ENCODE results near the gene ZNF25. TPM values are rescaled to one million over a fixed set of nuclear protein-coding genes. Genes with fewer than 3 reads are reported as not detected.
"Not testable (repeated sequence)": the region's sequence is repeated elsewhere in the genome, so short reads cannot be mapped to it uniquely, and the experiment has no call there.

ZNF25 gene
- 10 to 100 TPM; 10.3 to 20.4 (median 13.3) TPM for polyA plus RNA-seq (ENCODE audit: insufficient read length in 10 of 10)
- long read RNA-seq, donor 1, full-length matches to known transcripts = 2 of 2 reads
- long read RNA-seq, donor 1, partial matches to known transcripts = 0 of 2 reads
- long read RNA-seq, donor 1, other reads (novel, unspliced or antisense) = 0 of 2 reads
- long read RNA-seq, donor 2 = 0 reads
- long read RNA-seq, donor 3 = 0 reads
- long read RNA-seq, donor 4 = 0 reads
- long read RNA-seq, donor 5, full-length matches to known transcripts = 2 of 2 reads
- long read RNA-seq, donor 5, partial matches to known transcripts = 0 of 2 reads
- long read RNA-seq, donor 5, other reads (novel, unspliced or antisense) = 0 of 2 reads
- long read RNA-seq, donor 6, full-length matches to known transcripts = 3 of 3 reads
- long read RNA-seq, donor 6, partial matches to known transcripts = 0 of 3 reads
- long read RNA-seq, donor 6, other reads (novel, unspliced or antisense) = 0 of 3 reads
- long read RNA-seq, donor 7 = 0 reads
- long read RNA-seq, donor 8, full-length matches to known transcripts = 2 of 2 reads
- long read RNA-seq, donor 8, partial matches to known transcripts = 0 of 2 reads
- long read RNA-seq, donor 8, other reads (novel, unspliced or antisense) = 0 of 2 reads
- long read RNA-seq, donor 9, full-length matches to known transcripts = 1 of 1 reads
- long read RNA-seq, donor 9, partial matches to known transcripts = 0 of 1 reads
- long read RNA-seq, donor 9, other reads (novel, unspliced or antisense) = 0 of 1 reads

DNA sequence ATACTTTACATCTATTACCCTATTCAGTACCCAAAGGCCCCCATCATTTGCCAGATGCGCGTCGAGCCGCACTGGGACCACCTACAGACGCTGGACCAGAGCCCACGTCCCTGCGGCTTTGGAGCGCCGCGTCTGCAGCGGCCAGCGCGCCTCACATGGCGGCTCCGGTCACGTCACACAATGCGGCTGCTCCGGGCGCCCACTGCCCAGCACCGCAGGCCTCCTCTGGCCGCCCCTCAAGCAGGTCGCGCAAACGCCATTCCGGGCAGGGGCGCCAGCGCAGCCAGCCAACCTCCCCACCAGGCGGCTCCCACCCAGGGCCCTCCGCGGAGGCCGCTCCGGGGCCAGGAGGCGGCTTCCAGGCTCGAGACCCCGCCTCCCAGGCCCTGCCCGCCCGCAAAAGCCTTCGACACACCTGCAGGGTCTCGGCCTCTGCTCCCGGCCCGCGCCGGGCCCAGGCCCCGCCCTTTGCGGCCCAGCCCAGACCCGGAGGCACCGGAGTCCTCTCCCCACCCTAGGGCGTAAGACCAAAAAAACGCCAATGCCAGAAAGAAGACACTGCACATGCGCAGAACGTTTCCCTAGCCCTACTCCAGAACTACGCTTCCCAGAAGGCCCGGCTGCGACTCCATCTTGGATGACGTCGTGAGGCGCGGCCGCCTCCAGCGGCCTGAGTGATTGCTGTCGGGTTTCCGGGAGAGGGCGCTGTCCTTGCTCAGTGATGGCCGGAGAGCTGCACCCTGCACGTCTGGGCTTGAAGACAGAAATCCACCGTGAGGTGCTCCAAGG is at the start of gene ZNF25:
TSS of gene ZNF25 (minus strand) at position 557 of the 789 bp plus-strand sequence. CDS start 4,925 bp downstream, outside the sequence.
- peak; percentile 99 for DNase-seq

DNA sequence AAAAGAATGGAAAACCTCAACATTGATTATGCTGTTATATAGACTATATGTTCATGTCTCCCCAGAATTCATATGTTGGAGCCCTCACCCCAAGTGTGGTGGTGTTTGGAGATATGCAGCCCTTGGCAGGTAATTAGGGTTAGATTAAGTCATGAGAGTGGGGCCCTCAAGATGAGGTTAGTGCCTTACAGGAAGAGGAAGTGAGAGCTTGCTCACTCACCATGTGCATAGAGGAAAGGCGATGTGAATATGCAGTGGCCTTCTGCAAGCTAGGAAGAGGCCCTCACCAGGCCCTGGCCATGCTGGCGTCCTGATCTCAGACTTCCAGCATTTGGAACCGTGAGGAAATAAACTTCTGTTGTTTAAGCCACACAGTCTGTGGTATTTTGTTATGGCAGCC is 48.8 kb upstream of the ZNF25 start:
- DNase-seq = no peak

DNA sequence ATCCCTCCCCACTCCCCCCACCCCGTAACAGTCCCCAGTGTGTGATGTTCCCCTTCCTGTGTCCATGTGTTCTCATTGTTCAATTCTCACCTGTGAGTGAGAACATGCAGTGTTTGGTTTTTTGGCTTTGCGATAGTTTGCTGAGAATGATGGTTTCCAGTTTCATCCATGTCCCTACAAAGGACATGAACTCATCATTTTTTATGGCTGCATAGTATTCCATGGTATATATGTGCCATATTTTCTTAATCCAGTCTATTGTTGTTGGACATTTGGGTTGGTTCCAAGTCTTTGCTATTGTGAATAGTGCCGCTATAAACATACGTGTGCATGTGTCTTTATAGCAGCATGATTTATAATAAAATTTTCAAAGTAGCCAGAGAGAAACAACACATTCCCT is 42.7 kb upstream of the ZNF25 start:
- DNase-seq = not testable (repeated sequence)

DNA sequence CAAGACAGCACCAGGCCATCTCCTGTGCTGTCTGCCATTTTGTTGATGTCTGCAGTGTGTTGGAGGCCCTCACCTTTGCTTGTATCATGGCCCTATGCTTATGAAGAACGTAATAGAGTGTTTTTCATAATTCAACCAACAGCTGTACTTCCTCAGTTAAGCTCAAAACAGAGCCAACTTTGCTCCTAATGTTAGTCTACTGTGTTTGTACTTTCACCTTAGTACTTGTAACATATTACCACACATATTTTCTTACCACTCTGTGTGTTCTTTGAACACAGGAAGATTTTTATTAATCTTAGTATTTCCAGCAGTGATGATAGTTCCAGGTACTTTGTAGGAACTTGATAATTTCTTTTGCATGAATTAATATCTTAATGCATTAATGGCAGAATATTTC is 39.9 kb upstream of the ZNF25 start:
- no peak for DNase-seq

DNA sequence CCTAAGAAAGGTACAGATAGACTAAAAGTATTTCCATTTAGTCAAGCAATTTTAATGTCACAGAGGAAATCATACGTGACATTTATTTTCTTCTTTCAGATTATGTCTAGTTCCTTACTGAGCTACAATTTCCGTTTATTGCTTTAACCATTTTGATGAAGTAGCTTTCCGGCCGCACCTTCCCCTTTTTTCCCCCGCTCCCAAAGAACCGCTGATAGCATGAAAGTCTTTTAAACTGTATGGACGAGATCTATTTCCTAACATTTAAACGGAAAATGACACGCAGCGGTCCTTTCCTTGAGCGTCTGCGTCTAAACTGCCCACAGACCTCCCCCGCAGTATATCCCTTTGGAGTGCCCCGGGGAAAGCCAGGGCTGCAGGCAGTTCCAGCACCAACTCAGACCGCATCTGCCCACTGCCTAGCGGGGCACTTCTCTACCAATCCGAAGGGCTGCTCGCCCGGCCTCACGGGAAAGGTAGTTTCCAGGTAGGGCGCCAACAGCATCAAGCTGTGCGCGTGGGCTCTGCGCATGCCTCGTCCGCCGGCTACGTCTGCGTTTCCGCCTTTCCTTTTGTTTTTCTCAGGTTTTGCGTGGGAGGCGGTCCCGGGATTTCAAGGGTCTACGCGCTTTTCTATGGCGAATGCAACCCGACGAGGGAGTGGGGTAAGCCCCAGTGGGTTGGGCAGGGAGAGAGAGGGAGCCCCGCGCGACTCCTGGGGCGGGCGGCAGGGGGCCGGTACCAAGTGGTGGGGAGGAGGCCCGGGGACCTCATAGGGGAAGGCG is 33.9 kb upstream of the ZNF25 start, which contains the start of gene ZNF33A:
TSS of gene ZNF33A (plus strand) at position 557 of the 785 bp plus-strand sequence. CDS start 1,667 bp downstream, outside the sequence.
- peak; percentile 87 to 96 (median 91) for DNase-seq

DNA sequence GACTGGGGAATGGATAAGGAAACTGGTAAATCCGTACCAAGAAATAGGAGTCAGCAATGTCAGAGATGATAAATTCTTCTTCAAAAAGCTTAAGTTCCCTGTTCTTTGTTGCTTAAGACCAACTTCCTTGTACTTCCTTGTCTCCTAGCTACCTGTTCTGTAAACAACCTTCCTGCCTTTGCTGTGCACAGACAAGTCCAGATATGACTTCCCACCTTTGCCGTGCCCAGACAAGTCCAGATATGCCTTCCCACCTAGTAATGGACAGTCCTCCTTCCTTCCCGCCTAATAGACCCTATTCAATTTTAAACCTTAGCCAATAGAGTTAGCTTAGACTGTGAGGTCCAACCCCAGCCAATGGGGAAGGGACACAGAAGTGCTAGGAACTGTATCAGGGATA is 31.5 kb upstream of the ZNF25 start:
- no peak for DNase-seq

DNA sequence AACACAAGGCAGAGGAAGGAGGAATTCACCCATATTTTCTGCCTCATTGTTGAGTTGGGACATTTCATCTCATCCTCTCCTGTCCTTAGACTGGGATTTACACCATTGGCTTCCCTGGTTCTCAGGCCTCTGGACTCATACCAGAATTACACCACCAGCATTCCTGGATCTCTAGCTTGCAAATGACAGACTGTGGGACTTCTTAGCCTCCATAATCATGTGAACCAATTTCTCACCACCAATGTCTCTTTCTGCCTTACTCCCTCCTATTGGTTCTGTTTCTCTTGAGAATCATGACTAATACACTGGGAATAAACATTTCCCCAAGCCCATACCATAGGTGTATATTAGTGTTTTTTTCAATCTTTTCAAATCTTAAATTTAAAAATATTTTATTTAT is 31.1 kb upstream of the ZNF25 start:
- DNase-seq = no peak

DNA sequence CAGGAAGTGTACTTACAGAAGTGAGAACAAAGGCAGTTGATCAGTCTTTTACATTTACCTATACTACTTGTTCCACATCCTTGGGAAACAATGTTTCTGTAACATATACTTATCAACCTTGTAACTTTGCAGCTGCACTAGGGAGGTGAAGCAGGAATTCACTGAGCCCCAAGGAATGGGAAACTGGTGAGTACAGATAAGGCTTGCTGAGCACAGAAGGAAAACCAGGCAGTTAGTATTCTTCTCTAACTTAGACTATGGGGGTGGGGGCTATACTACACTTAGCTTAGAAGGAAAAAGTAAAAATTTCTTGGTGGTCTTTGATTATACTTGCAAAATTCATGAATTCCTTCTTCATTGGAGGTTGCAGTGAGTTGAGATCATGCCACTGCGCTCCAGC is 27.1 kb upstream of the ZNF25 start:
- no peak for DNase-seq

DNA sequence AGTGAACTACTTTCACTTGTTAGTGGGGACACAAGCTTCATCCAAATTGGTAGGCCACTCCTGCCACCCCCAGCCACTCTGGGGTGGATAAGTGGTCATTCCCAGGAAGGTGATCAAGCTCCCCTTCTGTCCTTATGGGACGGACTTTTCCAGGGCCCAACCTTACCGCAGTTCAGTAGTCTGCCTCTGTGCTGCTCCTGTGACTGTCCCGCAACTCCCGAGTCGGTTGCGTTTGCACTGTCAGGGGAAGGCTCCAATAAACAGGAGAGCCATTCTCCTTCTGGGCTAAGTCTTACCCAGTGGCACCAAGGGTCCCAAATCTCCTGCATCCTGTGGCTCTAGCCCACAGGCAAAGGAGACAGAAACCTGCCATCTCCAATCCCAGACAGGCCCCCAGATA is 26.6 kb upstream of the ZNF25 start:
- DNase-seq = no peak

DNA sequence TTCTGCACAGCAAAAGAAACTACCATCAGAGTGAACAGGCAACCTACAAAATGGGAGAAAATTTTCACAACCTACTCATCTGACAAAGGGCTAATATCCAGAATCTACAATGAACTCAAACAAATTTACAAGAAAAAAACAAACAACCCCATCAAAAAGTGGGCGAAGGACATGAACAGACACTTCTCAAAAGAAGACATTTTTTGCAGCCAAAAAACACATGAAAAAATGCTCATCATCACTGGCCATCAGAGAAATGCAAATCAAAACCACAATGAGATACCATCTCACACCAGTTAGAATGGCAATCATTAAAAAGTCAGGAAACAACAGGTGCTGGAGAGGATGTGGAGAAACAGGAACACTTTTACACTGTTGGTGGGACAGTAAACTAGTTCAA is 24.0 kb upstream of the ZNF25 start:
- not testable (repeated sequence) for DNase-seq

DNA sequence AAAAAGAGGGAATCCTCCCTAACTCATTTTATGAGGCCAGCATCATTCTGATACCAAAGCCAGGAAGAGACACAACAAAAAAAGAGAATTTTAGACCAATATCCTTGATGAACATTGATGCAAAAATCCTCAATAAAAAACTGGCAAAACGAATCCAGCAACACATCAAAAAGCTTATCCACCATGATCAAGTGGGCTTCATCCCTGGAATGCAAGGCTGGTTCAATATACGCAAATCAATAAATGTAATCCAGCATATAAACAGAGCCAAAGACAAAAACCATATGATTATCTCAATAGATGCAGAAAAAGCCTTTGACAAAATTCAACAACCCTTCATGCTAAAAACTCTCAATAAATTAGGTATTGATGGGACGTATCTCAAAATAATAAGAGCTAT is 22.5 kb upstream of the ZNF25 start:
- DNase-seq = not testable (repeated sequence)

DNA sequence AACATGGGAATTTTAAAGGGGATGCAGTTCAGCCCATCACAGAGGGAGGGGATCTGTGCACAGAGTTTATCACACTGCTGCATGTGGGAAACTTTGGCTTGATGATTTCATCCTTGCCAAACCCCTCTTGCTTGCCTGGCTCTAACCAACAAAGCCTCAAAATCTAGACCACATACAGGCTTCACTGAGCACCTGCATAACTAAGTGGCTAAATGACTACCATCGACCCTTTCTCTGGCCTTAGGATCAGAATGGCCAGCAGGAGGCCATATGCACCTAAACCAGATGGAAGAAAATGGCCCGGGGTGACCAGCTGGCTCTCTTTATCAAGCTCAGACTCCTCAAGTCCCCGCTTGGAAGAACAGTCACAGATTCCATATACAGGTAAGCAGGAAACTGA is 15.6 kb upstream of the ZNF25 start:
- DNase-seq = no peak

DNA sequence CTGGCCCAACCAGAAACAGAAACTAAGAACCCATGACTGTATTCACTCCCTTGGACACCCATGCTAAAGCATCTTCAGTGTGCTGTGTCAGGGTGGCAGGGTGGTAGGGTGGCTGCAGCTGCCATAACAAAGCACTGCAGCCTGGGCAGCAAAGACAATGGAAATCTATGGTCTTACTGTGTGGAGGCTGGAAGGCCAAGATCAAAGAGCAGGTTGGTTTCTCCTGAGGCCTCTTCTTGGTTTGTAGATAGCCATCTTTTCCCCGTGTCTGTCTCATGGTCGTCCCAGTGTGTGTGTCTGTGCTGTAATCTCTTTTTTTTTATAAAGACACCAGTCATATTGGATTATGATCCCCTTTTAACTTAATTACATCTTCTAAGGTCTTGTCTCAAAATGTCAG is 15.2 kb upstream of the ZNF25 start:
- no peak for DNase-seq

DNA sequence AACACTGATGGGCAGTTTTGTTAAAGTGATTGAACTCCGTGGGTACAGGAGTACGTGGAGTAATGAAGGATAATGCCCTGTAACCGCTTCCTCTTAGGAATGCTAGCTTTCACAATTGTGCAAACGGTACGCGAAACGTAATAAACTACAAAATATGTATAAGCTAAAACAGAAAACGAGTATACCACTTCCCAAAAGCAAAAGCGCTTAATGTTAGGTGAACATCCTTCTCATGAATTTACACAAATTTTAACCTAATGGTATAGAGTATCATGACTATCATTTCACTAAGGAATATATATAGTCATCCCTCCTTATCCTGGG is 395 bp upstream of the ZNF25 start:
- no peak for DNase-seq

DNA sequence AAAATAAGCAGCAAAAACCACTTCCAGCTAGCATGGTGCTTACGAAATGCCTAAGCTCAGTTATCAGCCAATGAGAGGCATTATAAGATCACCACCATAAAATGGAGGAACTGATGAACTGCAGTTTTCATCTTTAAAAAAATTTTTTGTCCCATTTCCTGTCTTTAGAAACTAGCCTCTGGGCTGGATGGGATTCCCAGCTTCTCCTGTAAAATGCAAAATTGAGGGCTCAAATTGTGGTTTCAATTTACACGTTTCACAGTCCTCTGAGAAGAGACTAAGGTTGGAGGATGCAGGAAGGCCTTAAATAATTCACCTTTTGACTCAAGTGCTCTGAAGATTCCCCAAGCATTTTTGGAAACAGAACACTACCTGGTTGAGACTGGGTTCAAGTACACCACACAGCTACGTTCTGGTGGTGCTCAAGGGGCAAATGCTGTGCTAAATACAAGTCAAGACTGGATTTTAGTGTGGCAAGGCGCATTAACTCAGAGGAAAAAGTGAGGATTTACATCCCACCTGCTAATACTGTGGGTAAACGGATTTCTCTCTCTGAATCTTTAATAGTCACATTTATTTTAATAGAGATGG is 951 bp downstream of the ZNF25 start:
- peak; percentile 24 to 73 (median 30) for DNase-seq

DNA sequence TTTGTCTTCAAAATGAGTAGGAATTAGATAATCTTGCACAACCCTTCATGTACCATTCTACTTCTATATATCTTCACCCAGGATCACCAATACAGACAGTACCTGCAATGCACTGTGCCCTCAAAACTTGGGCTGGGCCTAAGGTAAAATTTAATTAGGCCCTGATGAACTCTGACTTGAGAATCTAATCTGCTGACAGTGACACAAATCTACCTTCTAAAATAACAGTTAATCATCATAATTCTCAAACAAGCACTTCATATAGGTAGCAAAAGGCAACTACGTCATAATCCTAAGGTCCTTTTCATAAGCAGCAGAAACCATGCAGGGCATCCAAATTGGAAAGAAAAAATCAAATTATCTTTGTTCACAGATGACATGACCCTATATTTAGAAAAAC is 4.1 kb downstream of the ZNF25 start:
- DNase-seq = no peak

DNA sequence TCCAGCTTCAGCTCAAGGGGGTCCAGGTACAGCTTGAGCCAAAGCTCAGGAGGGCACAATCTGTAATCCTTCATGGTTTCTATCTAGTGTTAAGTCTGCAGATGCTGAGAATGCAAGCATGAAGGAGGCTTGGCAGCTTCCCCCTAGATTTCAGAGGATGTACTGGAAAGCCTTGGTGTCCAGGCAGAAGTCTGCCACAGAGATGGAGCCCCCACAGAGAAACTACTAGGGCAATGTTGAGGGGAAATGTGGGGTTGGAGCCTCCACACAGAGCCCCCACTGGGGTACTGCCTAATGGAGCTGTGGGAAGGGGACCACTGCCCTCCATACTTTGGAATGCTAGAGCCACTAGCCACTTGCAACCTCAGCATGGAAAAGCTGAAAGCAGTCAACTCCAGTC is 11.4 kb downstream of the ZNF25 start:
- no peak for DNase-seq

DNA sequence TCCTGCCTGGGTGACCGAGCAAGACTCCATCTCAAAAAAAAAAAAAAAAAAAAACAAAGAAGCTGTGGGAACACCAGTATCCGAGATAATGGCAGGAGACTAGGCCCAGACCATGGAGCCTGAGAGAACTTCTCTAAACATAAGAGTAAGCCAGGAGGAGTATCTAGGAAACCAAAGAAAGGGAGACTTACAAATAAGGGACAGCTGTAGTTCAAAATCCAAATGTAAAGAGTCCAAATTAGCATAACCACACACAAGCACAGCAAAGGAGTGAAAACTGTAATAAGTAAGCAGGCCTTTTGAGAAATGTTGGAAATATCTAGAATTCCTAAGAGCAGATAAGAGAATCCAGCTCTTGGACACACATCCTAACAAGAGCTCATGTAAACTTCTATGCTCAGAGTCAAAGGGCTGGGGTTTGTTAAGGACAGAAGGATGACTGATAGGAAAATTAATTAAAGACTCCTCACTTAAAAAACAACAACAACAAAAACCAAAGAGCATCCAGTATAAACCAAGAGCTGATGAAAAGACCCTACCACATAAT is 15.8 kb downstream of the ZNF25 start:
- no peak for DNase-seq

DNA sequence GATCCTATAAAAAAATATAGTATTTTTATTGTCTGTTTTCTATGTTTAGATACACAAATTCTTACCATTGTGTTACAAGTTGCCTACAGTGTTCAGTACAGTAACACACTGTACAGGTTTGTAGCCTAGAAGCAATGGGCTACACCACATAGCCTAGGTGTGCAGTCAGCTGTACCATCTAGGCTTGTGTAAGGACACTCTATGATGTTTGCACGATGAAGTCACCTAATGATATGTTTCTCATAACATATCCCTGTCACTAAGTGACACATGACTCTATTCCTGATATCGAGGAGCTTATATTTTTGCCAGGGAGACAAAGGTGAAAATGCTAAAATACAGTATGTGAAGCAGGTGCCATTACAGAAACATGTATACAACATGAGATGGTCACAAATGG is 18.6 kb downstream of the ZNF25 start:
- no peak for DNase-seq

DNA sequence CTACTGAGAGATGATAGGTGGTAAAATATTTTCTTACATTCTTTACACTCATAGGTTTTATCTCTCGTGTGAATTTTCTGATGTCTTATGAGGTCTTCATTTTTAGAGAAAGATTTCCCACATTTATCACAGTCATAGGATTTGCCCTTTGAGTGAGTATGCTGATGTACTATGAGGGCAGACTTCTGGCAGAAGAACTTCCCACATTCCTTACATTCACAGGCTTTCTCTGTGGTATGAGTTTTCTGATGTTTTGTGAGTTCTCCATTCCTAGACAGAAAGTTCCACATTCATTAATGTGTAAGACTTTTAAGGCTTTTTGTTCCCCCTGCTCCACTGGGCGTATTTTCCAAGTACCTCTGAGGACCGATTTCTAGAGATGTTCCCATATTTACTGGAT is 23.5 kb downstream of the ZNF25 start:
- no peak for DNase-seq

All from muscle of back (tissue), 13 donors.